Fibroblast of pulmonary artery (primary cell): ENCODE data around the gene KCTD17.
A peak's percentile ranks its signal among the peaks of the same experiment; 100 is the strongest.

Source experiments
- DNase-seq: peaks from one replicate; pipeline ENCODE4 v3.0.0-alpha.2; 2010; ENCODE audit warnings: low read depth
- H3K4me3 ChIP-seq: replicated peaks from 2 replicates; pipeline ENCODE4 v1.5.1; 2011; ENCODE audit warnings: low read depth, mild to moderate bottlenecking, control low read depth, low read length, moderate library complexity
- CTCF ChIP-seq: IDR thresholded peaks from 2 replicates; pipeline ENCODE4 v1.5.1; 2011; ENCODE audit warnings: mild to moderate bottlenecking, control low read depth, low read length, inconsistent platforms; ENCODE audit errors: missing control alignments

KCTD17 gene

DNA sequence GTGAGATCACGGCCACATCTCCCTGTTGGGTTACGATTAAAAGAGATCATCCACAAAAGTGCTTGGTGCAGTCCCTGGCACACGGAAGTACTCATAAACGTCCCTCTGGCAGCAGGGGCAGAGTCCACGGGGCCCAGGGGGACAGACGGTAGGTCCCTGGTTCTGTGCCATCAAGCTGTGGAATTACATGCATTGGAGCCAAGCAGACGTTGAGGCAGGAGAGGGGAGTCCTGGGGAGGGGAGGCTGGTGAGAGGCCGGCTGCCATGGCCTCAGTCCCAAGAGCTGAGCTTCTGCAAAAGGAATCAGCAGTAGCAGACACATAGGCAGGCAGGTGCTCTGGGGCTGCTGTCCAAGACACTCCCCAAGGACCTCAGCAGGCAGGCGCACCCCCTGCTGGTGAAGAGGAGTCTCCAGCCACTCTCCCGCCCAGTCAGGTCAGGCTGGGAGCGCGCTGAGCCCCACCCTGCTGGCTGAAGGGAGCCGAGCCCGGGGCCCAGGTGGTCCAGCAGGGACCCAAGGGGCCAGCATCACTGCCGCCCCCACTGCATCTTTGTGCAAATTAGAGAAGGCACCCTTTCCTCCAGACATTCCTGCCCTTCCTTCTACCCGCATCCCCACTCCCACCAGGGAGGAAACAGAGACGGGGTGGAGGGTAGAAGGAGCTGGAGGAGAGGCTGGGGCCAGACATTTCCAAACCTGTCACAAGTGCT, 7.6 kb upstream of the KCTD17 start:
- peak; percentile 64 for TF ChIP-seq CTCF
- H3K4me3 ChIP-seq: no peak overlapping the region
- DNase-seq: peak; percentile 63

DNA sequence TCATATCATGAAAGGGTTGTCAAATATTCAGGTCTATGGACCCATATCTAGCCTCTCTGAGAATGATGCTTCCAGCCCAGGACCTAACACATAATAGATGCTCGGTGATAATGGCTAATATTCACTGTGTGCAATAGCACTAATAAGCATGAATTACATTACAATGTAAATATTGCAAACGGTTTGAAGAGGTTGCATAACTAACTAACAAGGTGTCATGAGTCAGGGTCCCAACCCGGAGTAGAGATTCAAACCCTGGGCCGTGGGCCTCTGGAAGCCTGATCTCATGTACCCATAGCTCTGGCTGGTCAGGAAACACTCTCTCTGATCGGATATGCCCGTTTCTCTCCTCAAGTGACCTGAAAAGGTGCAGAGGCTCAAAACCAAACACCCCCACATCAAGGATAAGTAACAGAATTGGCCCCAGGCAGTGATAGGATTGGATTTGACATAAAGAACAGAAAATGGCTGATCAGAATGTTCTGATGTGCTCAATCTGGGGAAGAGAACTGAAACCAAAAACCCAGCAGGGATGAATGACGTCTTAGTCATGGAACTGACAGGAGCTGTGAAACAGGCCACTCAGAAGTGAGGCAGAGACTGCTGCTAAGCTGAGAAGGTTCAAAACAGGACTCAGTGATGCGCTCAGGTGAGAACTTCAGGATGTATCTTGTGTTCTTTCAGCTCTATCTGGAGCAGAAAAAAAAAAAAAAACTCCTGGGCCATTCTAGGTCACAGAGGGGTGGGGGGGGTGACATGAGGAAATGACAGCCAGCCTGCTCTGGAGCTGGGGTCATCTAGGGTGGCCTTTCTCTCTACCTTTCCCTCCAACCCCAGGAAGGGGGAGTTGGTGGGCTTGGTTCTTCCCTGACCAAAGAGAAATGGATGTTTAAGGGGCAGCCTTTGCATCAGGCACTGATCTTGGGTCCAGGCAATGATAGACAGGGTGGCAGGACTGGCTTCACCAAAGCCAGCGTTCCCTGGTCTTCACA, 6.6 kb upstream of the KCTD17 start:
- H3K4me3 ChIP-seq: no peak overlapping the region
- no peak for DNase-seq
- no peak for TF ChIP-seq CTCF

- no peak overlapping the region for H3K4me3 ChIP-seq
- DNase-seq: peak; percentile 65
- TF ChIP-seq CTCF: peak; percentile 69
Measured at GRCh38 chr22:37045958-37046357, 5.6 kb upstream of the KCTD17 start.

GRCh38 chr22:37046589-37046988, 5.0 kb upstream of the KCTD17 start:
- no peak for DNase-seq
- no peak for TF ChIP-seq CTCF
- H3K4me3 ChIP-seq: no peak overlapping the region

- no peak overlapping the region for H3K4me3 ChIP-seq
- no peak for DNase-seq
Measured at GRCh38 chr22:37047006-37047405, 4.5 kb upstream of the KCTD17 start.

GRCh38 chr22:37048133-37048532, 3.4 kb upstream of the KCTD17 start:
- TF ChIP-seq CTCF: no peak
- no peak overlapping the region for H3K4me3 ChIP-seq
- DNase-seq: no peak

More at GRCh38 chr22:37047006-37047405, 4.5 kb upstream of the KCTD17 start:
- no peak for TF ChIP-seq CTCF
